ENCODE measurements around the gene CNTNAP2. TPM values are rescaled to one million over a fixed set of nuclear protein-coding genes. Genes with fewer than 3 reads are reported as not detected.
"Not testable (repeated sequence)": the region's sequence is repeated elsewhere in the genome, so short reads cannot be mapped to it uniquely, and the experiment has no call there.

Gene CNTNAP2
- total RNA-seq, 2 experiments from 2014 or later = 0.14 TPM; not detected in 1

- H3K27ac Mint-ChIP-seq = no peak overlapping the region
- no peaks in the 10 kb centered on the region for H3K4me1 Mint-ChIP-seq (ENCODE audit: low read depth)
- intact Hi-C loops (cut with micrococcal nuclease) = no loop called here
- H3K36me3 Mint-ChIP-seq (ENCODE audit: low read depth) = no peaks in the 10 kb centered on the region
- CTCF ChIA-PET = no interaction called here
- DNase-seq = no peak
- peaks cover 3% of the 10 kb centered on the region for H3K9me3 Mint-ChIP-seq
- no peaks in the 10 kb centered on the region for H3K27me3 Mint-ChIP-seq (ENCODE audit: low read depth)
- H3K4me3 Mint-ChIP-seq = no peak overlapping the region
These were observed 980.0 kb downstream of the CNTNAP2 start for GRCh38 chr7:147096629-147097028.

DNA sequence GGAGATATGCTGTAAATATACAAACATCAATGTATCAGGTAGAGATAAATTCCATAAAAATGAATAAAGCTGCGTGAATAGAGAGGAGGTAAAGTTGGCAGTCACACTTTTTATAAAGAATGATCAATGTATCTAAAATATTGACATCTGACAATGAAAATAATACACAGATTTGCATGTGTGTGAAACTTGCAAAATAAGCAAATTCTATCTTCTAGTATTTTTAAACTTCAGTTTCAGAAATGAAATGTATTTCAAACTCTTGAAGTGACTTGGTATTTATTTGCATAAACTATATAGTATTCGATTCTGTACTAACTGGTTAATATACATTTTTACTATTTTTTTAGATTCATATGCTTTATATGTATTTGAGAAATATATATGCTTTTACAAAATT is 986.6 kb downstream of the CNTNAP2 start:
- intact Hi-C loops (cut with micrococcal nuclease) = no loop called here
- H3K27ac Mint-ChIP-seq = no peak overlapping the region
- DNase-seq = no peak
- H3K4me1 Mint-ChIP-seq (ENCODE audit: low read depth) = no peaks in the 10 kb centered on the region
- peaks cover 4% of the 10 kb centered on the region for H3K9me3 Mint-ChIP-seq
- H3K36me3 Mint-ChIP-seq (ENCODE audit: low read depth) = no peaks in the 10 kb centered on the region
- H3K27me3 Mint-ChIP-seq (ENCODE audit: low read depth) = no peaks in the 10 kb centered on the region
- CTCF ChIA-PET = no interaction called here
- H3K4me3 Mint-ChIP-seq = no peak overlapping the region

DNA sequence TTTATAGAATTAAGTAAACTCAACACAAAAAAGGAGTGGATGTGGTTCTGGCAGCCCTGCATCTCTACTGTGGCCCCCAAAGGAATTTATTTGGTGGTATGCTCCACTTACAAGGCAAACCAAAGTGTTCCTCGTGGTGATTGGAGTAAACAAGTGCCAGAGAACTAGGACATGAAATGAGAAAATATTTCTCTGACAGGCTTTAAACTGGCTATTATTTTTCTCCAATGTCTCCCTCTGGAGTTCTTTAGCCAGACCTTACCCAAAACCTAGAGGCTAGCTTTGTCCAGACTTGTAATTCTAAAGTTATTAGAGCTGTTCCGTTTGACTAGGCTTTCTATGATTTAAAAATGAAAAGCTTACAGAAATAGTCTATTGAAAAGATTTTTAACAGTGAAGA is 990.1 kb downstream of the CNTNAP2 start:
- no peaks in the 10 kb centered on the region for H3K36me3 Mint-ChIP-seq (ENCODE audit: low read depth)
- CTCF ChIA-PET = no interaction called here
- no peak overlapping the region for H3K4me3 Mint-ChIP-seq
- peaks cover 17% of the 10 kb centered on the region for H3K9me3 Mint-ChIP-seq
- no peak for DNase-seq
- no peaks in the 10 kb centered on the region for H3K4me1 Mint-ChIP-seq (ENCODE audit: low read depth)
- no peaks in the 10 kb centered on the region for H3K27me3 Mint-ChIP-seq (ENCODE audit: low read depth)
- H3K27ac Mint-ChIP-seq = no peak overlapping the region
- intact Hi-C loops (cut with micrococcal nuclease) = no loop called here

GRCh38 chr7:147114525-147114924 is 997.9 kb downstream of the CNTNAP2 start:
- H3K4me3 Mint-ChIP-seq; CTCF ChIA-PET; H3K27me3 Mint-ChIP-seq (ENCODE audit: low read depth); H3K36me3 Mint-ChIP-seq (ENCODE audit: low read depth); intact Hi-C loops (cut with micrococcal nuclease); H3K4me1 Mint-ChIP-seq (ENCODE audit: low read depth); H3K27ac Mint-ChIP-seq; DNase-seq: not testable (repeated sequence)
- H3K9me3 Mint-ChIP-seq = peaks cover 40% of the 10 kb centered on the region

GRCh38 chr7:147136352-147136751 is 1019.8 kb downstream of the CNTNAP2 start:
- CTCF ChIA-PET = no interaction called here
- Mint-ChIP-seq H3K27ac (no peak overlapping the region), H3K36me3 (ENCODE audit: low read depth) (no peaks in the 10 kb centered on the region), H3K4me1 (ENCODE audit: low read depth) (no peaks in the 10 kb centered on the region), H3K4me3 (no peak overlapping the region), H3K27me3 (ENCODE audit: low read depth) (no peaks in the 10 kb centered on the region), H3K9me3 (peaks cover 9% of the 10 kb centered on the region)
- intact Hi-C loops (cut with micrococcal nuclease) = no loop called here
- no peak for DNase-seq

DNA sequence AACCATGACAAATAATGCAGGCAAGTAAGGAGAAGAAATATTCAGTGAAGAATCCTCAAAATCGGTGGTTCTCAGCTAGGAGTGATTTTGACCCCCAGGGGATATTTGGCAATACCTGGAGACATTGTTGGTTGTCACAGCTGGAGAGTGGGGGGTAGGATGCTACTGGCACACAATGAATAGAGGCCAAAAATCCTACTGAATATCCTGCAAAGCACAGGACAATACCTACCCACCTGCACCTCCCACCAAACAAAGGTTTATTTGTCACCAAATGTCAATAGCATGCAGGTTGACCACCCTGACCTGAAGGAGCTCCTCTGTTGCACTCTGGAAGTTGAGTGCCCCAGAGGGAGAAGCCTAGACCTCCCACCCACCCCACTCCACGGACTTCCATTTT is 1028.6 kb downstream of the CNTNAP2 start:
- H3K27me3 Mint-ChIP-seq (ENCODE audit: low read depth) = no peaks in the 10 kb centered on the region
- intact Hi-C loops (cut with micrococcal nuclease) = no loop called here
- no peak overlapping the region for H3K4me3 Mint-ChIP-seq
- peaks cover 7% of the 10 kb centered on the region for H3K9me3 Mint-ChIP-seq
- no peaks in the 10 kb centered on the region for H3K4me1 Mint-ChIP-seq (ENCODE audit: low read depth)
- no peak for DNase-seq
- CTCF ChIA-PET = no interaction called here
- H3K36me3 Mint-ChIP-seq (ENCODE audit: low read depth) = no peaks in the 10 kb centered on the region
- no peak overlapping the region for H3K27ac Mint-ChIP-seq

- H3K4me1 Mint-ChIP-seq (ENCODE audit: low read depth) = no peaks in the 10 kb centered on the region
- H3K27me3 Mint-ChIP-seq (ENCODE audit: low read depth) = no peaks in the 10 kb centered on the region
- intact Hi-C loops (cut with micrococcal nuclease) = no loop called here
These were observed 1029.6 kb downstream of the CNTNAP2 start for GRCh38 chr7:147146169-147146568.

GRCh38 chr7:147151661-147152060 is 1035.1 kb downstream of the CNTNAP2 start:
- intact Hi-C loops (cut with micrococcal nuclease) = no loop called here
- no peaks in the 10 kb centered on the region for H3K36me3 Mint-ChIP-seq (ENCODE audit: low read depth)
- no peak overlapping the region for H3K4me3 Mint-ChIP-seq
- H3K27ac Mint-ChIP-seq = no peak overlapping the region
- CTCF ChIA-PET = no interaction called here
- no peak for DNase-seq
- H3K4me1 Mint-ChIP-seq (ENCODE audit: low read depth) = no peaks in the 10 kb centered on the region
- H3K27me3 Mint-ChIP-seq (ENCODE audit: low read depth) = no peaks in the 10 kb centered on the region
- H3K9me3 Mint-ChIP-seq = peaks cover 8% of the 10 kb centered on the region

More at GRCh38 chr7:147146169-147146568, 1029.6 kb downstream of the CNTNAP2 start:
- H3K36me3 Mint-ChIP-seq (ENCODE audit: low read depth) = no peaks in the 10 kb centered on the region
- no peak for DNase-seq
- H3K27ac Mint-ChIP-seq = no peak overlapping the region
- no peak overlapping the region for H3K4me3 Mint-ChIP-seq
- H3K9me3 Mint-ChIP-seq = peaks cover 4% of the 10 kb centered on the region
- CTCF ChIA-PET = no interaction called here

GRCh38 chr7:147153571-147153970 is 1037.0 kb downstream of the CNTNAP2 start:
- CTCF ChIA-PET = no interaction called here
- no peak overlapping the region for H3K27ac Mint-ChIP-seq
- no peak for DNase-seq
- H3K36me3 Mint-ChIP-seq (ENCODE audit: low read depth) = no peaks in the 10 kb centered on the region
- H3K9me3 Mint-ChIP-seq = peaks cover 8% of the 10 kb centered on the region
- intact Hi-C loops (cut with micrococcal nuclease) = no loop called here
- no peaks in the 10 kb centered on the region for H3K4me1 Mint-ChIP-seq (ENCODE audit: low read depth)
- no peaks in the 10 kb centered on the region for H3K27me3 Mint-ChIP-seq (ENCODE audit: low read depth)
- H3K4me3 Mint-ChIP-seq = no peak overlapping the region

- no peak for DNase-seq
- no peaks in the 10 kb centered on the region for H3K36me3 Mint-ChIP-seq (ENCODE audit: low read depth)
- intact Hi-C loops (cut with micrococcal nuclease) = no loop called here
- H3K27me3 Mint-ChIP-seq (ENCODE audit: low read depth) = no peaks in the 10 kb centered on the region
- H3K4me1 Mint-ChIP-seq (ENCODE audit: low read depth) = no peaks in the 10 kb centered on the region
- H3K4me3 Mint-ChIP-seq = no peak overlapping the region
- no peak overlapping the region for H3K27ac Mint-ChIP-seq
- no peaks in the 10 kb centered on the region for H3K9me3 Mint-ChIP-seq
- CTCF ChIA-PET = no interaction called here
These were observed 1044.8 kb downstream of the CNTNAP2 start for GRCh38 chr7:147161405-147161804.

DNA sequence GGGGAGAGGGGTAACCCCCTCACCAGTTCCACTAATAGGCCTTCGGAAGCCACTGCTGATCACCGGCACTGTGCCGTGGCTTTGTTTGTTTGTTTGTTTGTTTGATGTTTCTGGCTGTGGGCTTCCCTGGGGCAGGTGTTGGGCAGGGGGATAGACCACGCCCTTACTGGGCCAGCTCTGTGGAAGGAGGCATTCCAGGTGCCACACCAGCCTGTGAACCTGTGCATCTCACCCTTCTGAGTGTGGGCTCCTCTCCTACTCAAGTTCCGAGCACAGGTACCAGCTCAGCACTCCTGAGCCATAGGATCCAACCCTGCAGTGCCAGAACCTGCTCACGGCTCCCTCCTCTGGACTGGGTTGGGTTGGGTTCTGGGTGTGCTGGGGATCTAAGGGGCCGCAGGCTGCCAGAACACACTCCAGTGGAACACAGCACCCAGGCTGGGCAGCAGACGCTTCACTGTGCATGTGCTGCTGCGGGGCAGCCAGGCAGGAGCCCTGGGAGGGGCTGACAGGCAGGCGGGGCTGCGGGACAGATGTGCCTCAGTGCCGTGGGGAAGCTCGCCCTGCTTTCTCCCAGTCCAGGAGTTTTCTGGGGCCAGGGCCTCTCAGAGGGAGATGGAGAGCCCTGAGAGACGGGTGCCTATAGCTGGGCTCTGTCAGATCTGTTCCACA is 1053.9 kb downstream of the CNTNAP2 start:
- intact Hi-C loops (cut with micrococcal nuclease) = no loop called here
- Mint-ChIP-seq H3K27me3 (ENCODE audit: low read depth) (no peaks in the 10 kb centered on the region), H3K36me3 (ENCODE audit: low read depth) (no peaks in the 10 kb centered on the region), H3K27ac (no peak overlapping the region), H3K4me1 (ENCODE audit: low read depth) (no peaks in the 10 kb centered on the region), H3K9me3 (peaks cover 2% of the 10 kb centered on the region), H3K4me3 (no peak overlapping the region)
- CTCF ChIA-PET = no interaction called here
- DNase-seq = no peak

- no peak for DNase-seq
- peaks cover 2% of the 10 kb centered on the region for H3K9me3 Mint-ChIP-seq
- H3K36me3 Mint-ChIP-seq (ENCODE audit: low read depth) = no peaks in the 10 kb centered on the region
- intact Hi-C loops (cut with micrococcal nuclease) = no loop called here
- H3K27me3 Mint-ChIP-seq (ENCODE audit: low read depth) = no peaks in the 10 kb centered on the region
- CTCF ChIA-PET = no interaction called here
- H3K27ac Mint-ChIP-seq = no peak overlapping the region
- H3K4me3 Mint-ChIP-seq = no peak overlapping the region
- H3K4me1 Mint-ChIP-seq (ENCODE audit: low read depth) = no peaks in the 10 kb centered on the region
These were observed 1054.4 kb downstream of the CNTNAP2 start for GRCh38 chr7:147171013-147171391.

GRCh38 chr7:147173883-147174282 is 1057.3 kb downstream of the CNTNAP2 start:
- no peaks in the 10 kb centered on the region for H3K36me3 Mint-ChIP-seq (ENCODE audit: low read depth)
- H3K27ac Mint-ChIP-seq = no peak overlapping the region
- intact Hi-C loops (cut with micrococcal nuclease) = no loop called here
- H3K4me1 Mint-ChIP-seq (ENCODE audit: low read depth) = no peaks in the 10 kb centered on the region
- H3K27me3 Mint-ChIP-seq (ENCODE audit: low read depth) = no peaks in the 10 kb centered on the region
- CTCF ChIA-PET = no interaction called here
- peaks cover 2% of the 10 kb centered on the region for H3K9me3 Mint-ChIP-seq
- DNase-seq = no peak
- H3K4me3 Mint-ChIP-seq = no peak overlapping the region

- CTCF ChIA-PET = no interaction called here
- Mint-ChIP-seq H3K4me1 (ENCODE audit: low read depth) (no peaks in the 10 kb centered on the region), H3K4me3 (no peak overlapping the region)
These were observed 1066.3 kb downstream of the CNTNAP2 start for GRCh38 chr7:147182874-147183273.

More at GRCh38 chr7:147182874-147183273, 1066.3 kb downstream of the CNTNAP2 start:
- no peak for DNase-seq
- peaks cover 12% of the 10 kb centered on the region for H3K9me3 Mint-ChIP-seq
- no peaks in the 10 kb centered on the region for H3K27me3 Mint-ChIP-seq (ENCODE audit: low read depth)
- no peak overlapping the region for H3K27ac Mint-ChIP-seq
- no peaks in the 10 kb centered on the region for H3K36me3 Mint-ChIP-seq (ENCODE audit: low read depth)
- intact Hi-C loops (cut with micrococcal nuclease) = no loop called here
